Transverse colon (tissue), 3 donors: ENCODE results near the gene DOCK7.

Experiments used
- CTCF ChIP-seq, 5 experiments: fragments of 200-600 bp in 3 of 5; fragments of 450-650 bp in 2 of 5; sonication (generic) in 3 of 5; IDR thresholded peaks; 1 replicate in 2 of 5; 2 replicates in 3 of 5; pipeline ENCODE4 v1.5.1; 2016 to 2017; ENCODE audit warnings: antibody characterized with exemption in 5 of 5, inconsistent platforms in 3 of 5, mild to moderate bottlenecking in 2 of 5, moderate library complexity in 1 of 5
- EP300 ChIP-seq: sonication (generic); formaldehyde crosslinking; IDR thresholded peaks from one replicate; pipeline ENCODE4 v1.6.1; 2017; ENCODE audit warnings: antibody characterized with exemption, low read depth

GRCh38 chr1:62493656-62494055, 194.5 kb downstream of the DOCK7 start:
- no peak for TF ChIP-seq EP300
- no peak for TF ChIP-seq CTCF (IDR thresholded peaks at IDR 0.05)
